K562 (cell line): Measurements from ENCODE around the gene ARMC8.

Source experiments
- ATF7 ChIP-seq: fragments of 450-650 bp; IDR thresholded peaks from 2 replicates; pipeline ENCODE4 v1.7.1; 2014; ENCODE audit warnings: mild to moderate bottlenecking, moderate library complexity
- CTCF ChIP-seq, 3 experiments: IDR thresholded peaks in 2 of 3; conservative IDR thresholded peaks in 1 of 3; 2 replicates each; pipeline ENCODE4 v1.5.1; 2011 to 2012; ENCODE audit warnings: low read length in 3 of 3, mild to moderate bottlenecking in 3 of 3, control low read depth in 2 of 3, improper control_type of control experiment in 1 of 3, inconsistent platforms in 1 of 3, low read depth in 1 of 3, mixed read lengths in 1 of 3, moderate library complexity in 1 of 3; ENCODE audit not compliant: insufficient read depth in 2 of 3
- E2F4 ChIP-seq: sonication (generic); formaldehyde crosslinking; IDR thresholded peaks from 2 replicates; pipeline ENCODE4 v1.8.0; 2022; ENCODE audit warnings: mild to moderate bottlenecking, low read depth, missing genetic modification reagents
- GABPA ChIP-seq: fragments of 200-800 bp; sonication (Bioruptor generic); conservative IDR thresholded peaks from 2 replicates; pipeline ENCODE4 v1.6.1; 2016; ENCODE audit warnings: low read depth, missing genetic modification characterization, missing compliant biosample characterization
- HDAC2 ChIP-seq: fragments of 450-650 bp; IDR thresholded peaks from 2 replicates; pipeline ENCODE4 v1.6.1; 2016; ENCODE audit warnings: mild to moderate bottlenecking
- JUN ChIP-seq, 2 experiments: sonication (generic) in 1 of 2; formaldehyde crosslinking in 1 of 2; IDR thresholded peaks; 2 replicates each; pipeline versions ENCODE4 v1.6.1 to v1.8.0; 2012 to 2022; ENCODE audit warnings: borderline replicate concordance in 2 of 2, mild to moderate bottlenecking in 2 of 2, improper control_type of control experiment in 1 of 2, low read depth in 1 of 2, low read length in 1 of 2, missing genetic modification reagents in 1 of 2
- MBD2 ChIP-seq: sonication (generic); IDR thresholded peaks from 2 replicates; pipeline ENCODE4 v1.6.1; 2016; ENCODE audit warnings: low read depth, borderline replicate concordance
- NCOA6 ChIP-seq: fragments of 450-650 bp; IDR thresholded peaks from 2 replicates; pipeline ENCODE4 v1.6.1; 2017; ENCODE audit warnings: mild to moderate bottlenecking
- POLR3A ChIP-seq: IDR thresholded peaks from 2 replicates; pipeline ENCODE4 v1.6.1; 2011; ENCODE audit warnings: borderline replicate concordance, mild to moderate bottlenecking, moderate library complexity; ENCODE audit not compliant: insufficient read length, insufficient read depth; ENCODE audit errors: extremely low read depth
- PTBP1 ChIP-seq: fragments of 200-400 bp; formaldehyde crosslinking; IDR thresholded peaks from 2 replicates; pipeline ENCODE4 v1.6.1; 2017; ENCODE audit warnings: low read depth, low read length
- SMARCC2 ChIP-seq: fragments of 450-650 bp; IDR thresholded peaks from 2 replicates; pipeline ENCODE4 v1.6.1; 2017; ENCODE audit warnings: antibody characterized with exemption, moderate library complexity, mild to moderate bottlenecking, low read depth
- THAP12 ChIP-seq: fragments of 250-450 bp; sonication (Bioruptor Pico); IDR thresholded peaks from 2 replicates; pipeline ENCODE4 v1.9.0; 2021; ENCODE audit warnings: mild to moderate bottlenecking, inconsistent platforms
- ZC3H4 ChIP-seq: sonication (generic); formaldehyde crosslinking; IDR thresholded peaks from 2 replicates; pipeline ENCODE4 v1.9.0; 2021; ENCODE audit warnings: missing genetic modification reagents, borderline replicate concordance

GRCh38 chr3:138282836-138283235 lies 95.7 kb downstream of the ARMC8 start:
- no peak for TF ChIP-seq JUN (IDR thresholded peaks at IDR 0.05; ENCODE audit: borderline replicate concordance, low read depth, low read length)
- no peak for TF ChIP-seq JUN (CRISPR knock-in tag; IDR thresholded peaks at IDR 0.05; ENCODE audit: borderline replicate concordance)
- TF ChIP-seq CTCF (IDR thresholded peaks at IDR 0.05 in 2 of 3, conservative IDR thresholded peaks at IDR 0.05 in 1 of 3; ENCODE audit: insufficient read depth in 2 of 3, low read depth in 1 of 3, low read length in 3 of 3), result no peak
- TF ChIP-seq PTBP1, result no peak
- no peak for TF ChIP-seq GABPA (tag)
- TF ChIP-seq ATF7, result no peak
- TF ChIP-seq NCOA6, result no peak
- TF ChIP-seq THAP12 (CRISPR knock-in tag), result no peak
- no peak for TF ChIP-seq POLR3A
- no peak for TF ChIP-seq MBD2
- no peak for TF ChIP-seq ZC3H4 (CRISPR knock-in tag)
- TF ChIP-seq E2F4 (CRISPR knock-in tag), result no peak
- no peak for TF ChIP-seq HDAC2
- TF ChIP-seq SMARCC2, result no peak
